Measurements from ENCODE around the gene PCDHGB7. TPM values are rescaled to one million over a fixed set of nuclear protein-coding genes. Genes with fewer than 3 reads are reported as not detected.
"Not testable (repeated sequence)": the region's sequence is repeated elsewhere in the genome, so short reads cannot be mapped to it uniquely, and the experiment has no call there.

PCDHGB7 gene
- total RNA-seq: 10 to 100 TPM; 16.1 to 19.4 (median 17.6) TPM
- polyA plus RNA-seq: 1 to 10 TPM in 1 of 3 donors, under 1 TPM in 1, not detected in 1; 0.60 to 2.4 TPM

DNA sequence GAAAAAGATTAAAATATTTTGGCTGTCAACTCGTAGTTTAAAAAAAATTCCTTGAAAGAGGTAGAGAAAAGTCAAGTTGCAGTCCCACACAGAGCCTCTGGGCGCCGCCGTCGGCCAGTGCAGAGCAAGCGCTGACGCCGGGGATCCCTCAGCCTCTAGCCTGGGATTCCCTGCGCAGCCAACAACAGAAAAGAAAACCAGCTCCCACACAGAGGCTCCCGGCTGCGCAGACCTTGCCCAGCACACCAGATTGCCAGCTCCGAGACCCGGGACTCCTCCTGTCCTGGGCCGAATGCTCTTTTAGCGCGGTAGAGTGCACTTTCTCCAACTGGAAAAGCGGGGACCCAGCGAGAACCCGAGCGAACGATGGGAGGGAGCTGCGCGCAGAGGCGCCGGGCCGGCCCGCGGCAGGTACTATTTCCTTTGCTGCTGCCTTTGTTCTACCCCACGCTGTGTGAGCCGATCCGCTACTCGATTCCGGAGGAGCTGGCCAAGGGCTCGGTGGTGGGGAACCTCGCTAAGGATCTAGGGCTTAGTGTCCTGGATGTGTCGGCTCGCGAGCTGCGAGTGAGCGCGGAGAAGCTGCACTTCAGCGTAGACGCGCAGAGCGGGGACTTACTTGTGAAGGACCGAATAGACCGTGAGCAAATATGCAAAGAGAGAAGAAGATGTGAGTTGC, at the start of gene PCDHGB7:
TSS of gene PCDHGB7 (plus strand) at position 184 of the 679 bp plus-strand sequence. CDS start at position 367, 183 bp downstream.
- Histone ChIP-seq H3K4me3 (peak within 1 kb of the TSS; percentile 27 to 44 (median 39)), H3K27ac (peak within 1 kb of the TSS; percentile 45 to 61 (median 55)), H3K9me3 (peaks cover 59 to 92% (median 81%) of the 10 kb centered on the region in 4 donors)
- WGBS, 2 donors: 8 to 47% methylated on average over 47 of the region's 47 CpGs
- not testable (repeated sequence) for H3K4me1 ChIP-seq, H3K27me3 ChIP-seq, H3K36me3 ChIP-seq
- TF ChIP-seq, protein P1, sequence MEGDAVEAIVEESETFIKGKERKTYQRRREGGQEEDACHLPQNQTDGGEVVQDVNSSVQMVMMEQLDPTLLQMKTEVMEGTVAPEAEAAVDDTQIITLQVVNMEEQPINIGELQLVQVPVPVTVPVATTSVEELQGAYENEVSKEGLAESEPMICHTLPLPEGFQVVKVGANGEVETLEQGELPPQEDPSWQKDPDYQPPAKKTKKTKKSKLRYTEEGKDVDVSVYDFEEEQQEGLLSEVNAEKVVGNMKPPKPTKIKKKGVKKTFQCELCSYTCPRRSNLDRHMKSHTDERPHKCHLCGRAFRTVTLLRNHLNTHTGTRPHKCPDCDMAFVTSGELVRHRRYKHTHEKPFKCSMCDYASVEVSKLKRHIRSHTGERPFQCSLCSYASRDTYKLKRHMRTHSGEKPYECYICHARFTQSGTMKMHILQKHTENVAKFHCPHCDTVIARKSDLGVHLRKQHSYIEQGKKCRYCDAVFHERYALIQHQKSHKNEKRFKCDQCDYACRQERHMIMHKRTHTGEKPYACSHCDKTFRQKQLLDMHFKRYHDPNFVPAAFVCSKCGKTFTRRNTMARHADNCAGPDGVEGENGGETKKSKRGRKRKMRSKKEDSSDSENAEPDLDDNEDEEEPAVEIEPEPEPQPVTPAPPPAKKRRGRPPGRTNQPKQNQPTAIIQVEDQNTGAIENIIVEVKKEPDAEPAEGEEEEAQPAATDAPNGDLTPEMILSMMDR (IDR thresholded peaks at IDR 0.05): peak; percentile 43 to 51 (median 46)
- intact Hi-C loops (cut with DNase I): loop anchor here (5.0 kb wide), 2 partner anchors 60 to 140 kb away; partner anchors contain the start of gene PCDHGC3
- peak; percentile 86 for DNase-seq

DNA sequence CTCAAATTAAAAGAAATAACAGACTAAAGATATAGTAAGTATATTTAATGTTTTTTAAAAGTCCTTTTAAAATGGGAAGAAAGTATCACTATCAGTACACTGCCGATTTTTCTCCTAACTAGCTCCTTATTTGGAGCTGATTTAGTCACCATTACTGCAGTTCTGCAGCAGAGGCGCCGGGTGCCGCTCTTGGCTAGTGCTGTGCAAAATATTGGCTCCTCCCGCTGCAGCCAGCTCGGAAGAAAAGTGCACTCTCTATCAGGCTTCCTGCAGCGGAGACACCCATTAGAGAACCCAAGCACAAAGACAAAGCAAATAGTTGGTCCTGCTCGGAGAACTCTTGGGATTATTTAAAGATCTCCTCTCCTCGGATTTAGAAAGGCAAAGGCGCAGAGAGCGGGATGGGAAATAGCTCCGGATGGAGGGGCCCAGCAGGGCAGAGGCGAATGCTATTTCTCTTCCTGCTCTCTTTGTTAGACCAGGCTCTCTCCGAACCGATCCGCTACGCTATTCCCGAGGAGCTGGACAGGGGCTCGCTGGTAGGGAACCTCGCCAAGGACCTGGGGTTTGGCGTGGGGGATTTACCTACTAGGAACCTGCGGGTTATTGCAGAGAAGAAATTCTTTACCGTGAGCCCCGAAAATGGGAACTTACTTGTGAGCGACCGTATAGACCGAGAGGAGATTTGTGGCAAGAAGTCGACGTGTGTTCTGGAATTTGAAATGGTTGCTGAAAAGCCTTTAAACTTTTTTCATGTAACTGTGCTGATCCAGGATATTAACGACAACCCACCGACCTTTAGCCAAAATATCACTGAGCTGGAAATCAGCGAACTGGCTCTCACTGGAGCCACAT, 47.3 kb upstream of the PCDHGB7 start, which contains the start of gene PCDHGB3:
TSS of gene PCDHGB3 (plus strand) at position 249 of the 855 bp plus-strand sequence. CDS start at position 402, 153 bp downstream.
- DNase-seq: no peak

DNA sequence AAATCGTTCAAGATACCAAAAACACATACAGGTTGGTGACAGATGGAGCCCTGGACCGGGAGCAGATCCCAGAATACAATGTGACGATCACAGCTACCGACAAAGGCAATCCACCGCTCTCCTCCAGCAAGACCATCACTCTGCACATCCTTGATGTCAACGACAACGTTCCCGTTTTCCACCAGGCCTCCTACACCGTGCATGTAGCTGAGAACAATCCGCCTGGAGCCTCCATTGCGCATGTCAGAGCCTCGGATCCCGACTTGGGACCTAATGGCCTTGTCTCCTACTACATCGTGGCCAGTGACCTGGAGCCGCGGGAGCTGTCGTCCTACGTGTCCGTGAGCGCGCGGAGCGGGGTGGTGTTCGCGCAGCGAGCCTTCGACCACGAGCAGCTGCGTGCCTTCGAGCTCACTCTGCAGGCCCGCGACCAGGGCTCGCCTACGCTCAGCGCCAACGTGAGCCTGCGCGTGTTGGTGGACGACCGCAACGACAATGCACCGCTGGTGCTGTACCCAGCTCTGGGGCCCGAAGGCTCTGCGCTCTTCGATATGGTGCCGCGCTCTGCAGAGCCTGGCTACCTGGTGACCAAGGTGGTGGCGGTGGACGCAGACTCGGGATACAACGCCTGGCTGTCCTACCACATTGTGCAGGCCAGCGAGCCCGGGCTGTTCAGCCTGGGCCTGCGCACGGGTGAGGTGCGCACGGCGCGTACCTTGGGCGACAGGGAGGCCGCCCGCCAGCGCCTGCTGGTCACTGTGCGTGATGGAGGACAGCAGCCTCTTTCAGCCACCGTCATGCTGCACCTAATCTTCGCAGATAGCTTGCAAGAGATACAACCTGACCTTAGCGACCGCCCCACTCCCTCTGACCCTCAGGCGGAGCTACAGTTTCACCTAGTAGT, 45.7 kb upstream of the PCDHGB7 start:
- Histone ChIP-seq H3K9me3 (peaks cover 44 to 91% (median 67%) of the 10 kb centered on the region in 4 donors), H3K4me1 (no peaks in the 10 kb centered on the region), H3K27me3 (peaks cover 0 to 3% (median 0%) of the 10 kb centered on the region in 3 donors), H3K4me3 (no peak overlapping the region), H3K27ac (no peak overlapping the region), H3K36me3 (peaks cover 0 to 6% (median 0%) of the 10 kb centered on the region in 4 donors)
- intact Hi-C loops (cut with DNase I): no loop called here
- WGBS, 2 donors: 41 to 69% methylated on average over 69 of the region's 69 CpGs
- DNase-seq: no peak
- TF ChIP-seq POLR2A (IDR thresholded peaks at IDR 0.05) (no peak), EP300 (IDR thresholded peaks at IDR 0.05) (no peak), POLR2AphosphoS5 (IDR thresholded peaks at IDR 0.05) (no peak)
- TF ChIP-seq, protein P1 (IDR thresholded peaks at IDR 0.05): no peak

More for the DNA sequence above, 47.3 kb upstream of the PCDHGB7 start, which contains the start of gene PCDHGB3:
- Histone ChIP-seq H3K36me3 (peaks cover 0 to 6% (median 0%) of the 10 kb centered on the region in 4 donors), H3K27me3 (peaks cover 0 to 7% (median 0%) of the 10 kb centered on the region in 3 donors), H3K4me1 (no peaks in the 10 kb centered on the region), H3K4me3 (peak within 1 kb of the TSS in 2 of 4 donors; percentile 17 to 19), H3K27ac (no peak within 1 kb of the TSS), H3K9me3 (peaks cover 49 to 95% (median 71%) of the 10 kb centered on the region in 4 donors)
- 19 to 42% methylated on average over 32 of the region's 32 CpGs for WGBS, 2 donors
- TF ChIP-seq EP300 (IDR thresholded peaks at IDR 0.05): no peak
- TF ChIP-seq, protein P1 (IDR thresholded peaks at IDR 0.05): no peak
- TF ChIP-seq POLR2A (IDR thresholded peaks at IDR 0.05): no peak
- no peak for TF ChIP-seq POLR2AphosphoS5 (IDR thresholded peaks at IDR 0.05)
- intact Hi-C loops (cut with DNase I): no loop called here

DNA sequence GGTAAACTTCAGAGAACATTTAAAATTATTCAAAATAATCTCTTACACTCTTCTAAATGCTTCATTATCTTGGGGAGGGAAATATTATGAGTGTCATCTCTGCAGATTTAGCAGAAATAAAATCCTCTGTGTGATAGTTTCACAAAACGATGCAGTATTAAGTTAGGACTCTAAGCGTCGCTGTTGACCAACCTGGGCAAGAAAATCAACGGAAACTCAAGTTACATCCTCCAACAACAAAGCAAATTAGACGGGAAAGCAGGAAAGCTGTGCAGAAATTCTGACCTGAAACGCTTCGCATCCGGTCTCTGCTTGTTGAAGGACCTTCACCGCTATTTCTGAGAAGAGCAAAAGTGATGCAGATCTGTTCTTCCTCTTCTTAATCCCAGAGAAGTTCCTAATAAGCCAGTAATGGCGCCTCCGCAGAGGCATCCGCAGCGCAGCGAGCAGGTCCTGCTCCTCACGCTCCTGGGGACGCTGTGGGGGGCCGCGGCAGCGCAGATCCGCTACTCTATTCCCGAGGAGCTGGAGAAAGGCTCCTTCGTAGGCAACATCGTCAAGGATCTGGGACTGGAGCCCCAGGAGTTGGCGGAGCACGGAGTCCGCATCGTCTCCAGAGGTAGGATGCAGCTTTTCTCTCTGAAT, 43.7 kb upstream of the PCDHGB7 start, which contains the start of gene PCDHGA6:
TSS of gene PCDHGA6 (plus strand) at position 219 of the 645 bp plus-strand sequence. CDS start at position 412, 193 bp downstream.
- DNase-seq: no peak
- intact Hi-C loops (cut with DNase I): no loop called here
- no peaks in the 10 kb centered on the region for H3K4me1 ChIP-seq
- 23 to 56% methylated on average over 27 of the region's 27 CpGs for WGBS, 2 donors
- H3K9me3 ChIP-seq: peaks cover 42 to 91% (median 74%) of the 10 kb centered on the region in 4 donors
- TF ChIP-seq, protein P1 (IDR thresholded peaks at IDR 0.05): no peak
- no peak for TF ChIP-seq POLR2AphosphoS5 (IDR thresholded peaks at IDR 0.05)
- peaks cover 0 to 6% (median 0%) of the 10 kb centered on the region in 4 donors for H3K36me3 ChIP-seq
- no peak within 1 kb of the TSS for H3K27ac ChIP-seq
- no peaks in the 10 kb centered on the region for H3K27me3 ChIP-seq
- H3K4me3 ChIP-seq: peak within 1 kb of the TSS; percentile 7 to 30 (median 21)

All from sigmoid colon (tissue), 7 donors.